Esophagus squamous epithelium (tissue), 4 donors: ENCODE results near the gene PADI6.

Experiments used
- CTCF ChIP-seq, 6 experiments: fragments of 450-650 bp in 4 of 6; fragments of 200-600 bp in 2 of 6; sonication (generic) in 2 of 6; IDR thresholded peaks; one replicate each; pipeline ENCODE4 v1.5.1; 2016 to 2019; ENCODE audit warnings: antibody characterized with exemption in 6 of 6, mild to moderate bottlenecking in 4 of 6, moderate library complexity in 4 of 6
- POLR2A ChIP-seq, 4 donors: fragments of 450-650 bp; IDR thresholded peaks; one replicate each; pipeline ENCODE4 v1.6.1; 2017; ENCODE audit warnings: antibody characterized with exemption in 4 of 4, mild to moderate bottlenecking in 4 of 4, moderate library complexity in 3 of 4

- TF ChIP-seq CTCF (IDR thresholded peaks at IDR 0.05), result no peak
- no peak for TF ChIP-seq POLR2A (IDR thresholded peaks at IDR 0.05)
These were observed 48.5 kb downstream of the PADI6 start for GRCh38 chr1:17420391-17420918.
